C4-2B (cell line): ENCODE measurements around the gene GALNT12.

Experiments used
- ZFX ChIP-seq: fragments of 450-650 bp; IDR thresholded peaks from 2 replicates; pipeline ENCODE4 v1.6.1; 2017
- TF ChIP-seq, protein P1 (sequence below): fragments of 450-650 bp; conservative IDR thresholded peaks from 2 replicates; pipeline ENCODE4 v1.5.1; 2017; ENCODE audit warnings: mild to moderate bottlenecking

- TF ChIP-seq, protein P1, sequence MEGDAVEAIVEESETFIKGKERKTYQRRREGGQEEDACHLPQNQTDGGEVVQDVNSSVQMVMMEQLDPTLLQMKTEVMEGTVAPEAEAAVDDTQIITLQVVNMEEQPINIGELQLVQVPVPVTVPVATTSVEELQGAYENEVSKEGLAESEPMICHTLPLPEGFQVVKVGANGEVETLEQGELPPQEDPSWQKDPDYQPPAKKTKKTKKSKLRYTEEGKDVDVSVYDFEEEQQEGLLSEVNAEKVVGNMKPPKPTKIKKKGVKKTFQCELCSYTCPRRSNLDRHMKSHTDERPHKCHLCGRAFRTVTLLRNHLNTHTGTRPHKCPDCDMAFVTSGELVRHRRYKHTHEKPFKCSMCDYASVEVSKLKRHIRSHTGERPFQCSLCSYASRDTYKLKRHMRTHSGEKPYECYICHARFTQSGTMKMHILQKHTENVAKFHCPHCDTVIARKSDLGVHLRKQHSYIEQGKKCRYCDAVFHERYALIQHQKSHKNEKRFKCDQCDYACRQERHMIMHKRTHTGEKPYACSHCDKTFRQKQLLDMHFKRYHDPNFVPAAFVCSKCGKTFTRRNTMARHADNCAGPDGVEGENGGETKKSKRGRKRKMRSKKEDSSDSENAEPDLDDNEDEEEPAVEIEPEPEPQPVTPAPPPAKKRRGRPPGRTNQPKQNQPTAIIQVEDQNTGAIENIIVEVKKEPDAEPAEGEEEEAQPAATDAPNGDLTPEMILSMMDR = no peak
- TF ChIP-seq ZFX = no peak
Measured at GRCh38 chr9:98836206-98836605, 28.7 kb downstream of the GALNT12 start.
